ENCODE results near the gene MPO.

DNA sequence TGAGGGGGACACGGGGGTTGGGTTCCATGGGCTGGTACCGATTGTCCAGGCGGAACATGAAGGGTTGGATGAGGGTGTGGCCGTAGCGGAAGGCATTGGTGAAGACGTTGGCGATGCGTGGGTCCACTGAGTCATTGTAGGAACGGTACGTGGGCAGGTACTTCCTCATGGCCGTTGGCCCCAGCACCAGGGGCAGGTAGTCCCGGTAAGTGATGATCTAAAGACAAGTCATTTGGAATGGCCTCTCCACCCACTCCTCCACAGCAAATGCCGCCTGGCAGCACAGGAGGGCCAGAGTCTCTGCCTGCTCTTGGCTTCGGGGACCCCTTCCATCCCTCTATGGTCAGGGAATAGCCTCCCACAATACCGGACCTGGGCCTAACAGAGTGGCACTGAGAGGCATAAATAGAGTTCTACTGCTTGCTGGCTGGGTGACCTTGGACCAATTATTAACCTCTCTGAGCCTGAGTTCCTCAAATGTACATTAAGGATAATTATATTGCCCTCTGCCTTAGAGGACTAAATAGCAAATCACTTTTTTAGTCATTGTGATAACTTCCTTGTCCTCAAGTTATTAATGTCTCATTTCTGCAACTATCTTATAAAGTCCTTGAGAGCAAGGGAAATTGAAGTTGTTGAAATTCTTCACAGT lies 7.2 kb downstream of the MPO start:
- TF ChIP-seq POLR2AphosphoS5 (IDR thresholded peaks at IDR 0.05), result no peak
- no peak for TF ChIP-seq EP300 (IDR thresholded peaks at IDR 0.05)
